Measurements from ENCODE around the gene COX5A. TPM values are rescaled to one million over a fixed set of nuclear protein-coding genes. Genes with fewer than 3 reads are reported as not detected.

COX5A gene
- total RNA-seq, 6 experiments from 2014 or later = 130 to 169 (median 141) TPM

DNA sequence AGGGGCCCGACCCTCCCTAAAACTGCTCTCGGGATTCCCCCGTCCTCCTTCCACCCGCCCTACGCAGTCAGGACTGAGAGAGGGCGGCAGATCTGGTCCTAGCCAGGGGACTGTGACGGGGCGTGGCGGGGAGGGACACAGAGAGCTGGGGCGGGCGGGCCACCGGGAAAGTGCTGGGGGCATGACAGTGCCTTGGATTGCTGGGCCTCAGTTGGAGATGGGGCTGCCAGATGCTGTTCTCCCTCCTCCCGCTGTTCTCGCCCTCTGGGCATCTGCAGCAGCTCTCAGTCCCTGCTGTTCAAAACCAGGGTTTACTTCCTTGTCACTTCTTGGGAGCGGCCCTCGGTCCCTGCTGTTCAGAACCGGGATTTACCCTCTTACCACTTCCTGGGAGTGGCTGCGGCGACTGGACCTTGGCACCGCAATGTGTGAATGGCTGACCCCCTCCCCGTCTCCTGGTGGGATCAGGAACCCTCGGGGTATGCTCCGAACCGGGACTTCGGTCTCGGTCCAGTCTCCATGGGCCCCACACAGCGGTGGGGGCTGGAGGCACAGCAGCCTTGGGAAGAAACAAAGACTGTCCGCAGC, 20.5 kb upstream of the COX5A start:
- 0% methylated on average over 7 of the region's 28 CpGs for WGBS (ENCODE audit: insufficient coverage, low coverage, low lambda C conversion rate, missing lambda C conversion rate)
- Histone ChIP-seq H3K27me3 (peaks cover 0 to 6% of the 10 kb centered on the region in 2 donors), H3K4me1 (peaks cover 0 to 18% (median 0%) of the 10 kb centered on the region in 4 donors), H3K4me3 (peak overlapping the region; percentile 21 to 64 (median 54)), H3K27ac (no peak overlapping the region), H3K36me3 (no peaks in the 10 kb centered on the region), H3K9me3 (no peaks in the 10 kb centered on the region)
- DNase-seq (peak; percentile 55 to 65 (median 63)), ATAC-seq (peak; percentile 7 to 50 (median 12))
- intact Hi-C loops (cut with DNase I) = no loop called here
- TF ChIP-seq POLR2A (IDR thresholded peaks at IDR 0.05) = peak; percentile 21
- TF ChIP-seq, protein P1, sequence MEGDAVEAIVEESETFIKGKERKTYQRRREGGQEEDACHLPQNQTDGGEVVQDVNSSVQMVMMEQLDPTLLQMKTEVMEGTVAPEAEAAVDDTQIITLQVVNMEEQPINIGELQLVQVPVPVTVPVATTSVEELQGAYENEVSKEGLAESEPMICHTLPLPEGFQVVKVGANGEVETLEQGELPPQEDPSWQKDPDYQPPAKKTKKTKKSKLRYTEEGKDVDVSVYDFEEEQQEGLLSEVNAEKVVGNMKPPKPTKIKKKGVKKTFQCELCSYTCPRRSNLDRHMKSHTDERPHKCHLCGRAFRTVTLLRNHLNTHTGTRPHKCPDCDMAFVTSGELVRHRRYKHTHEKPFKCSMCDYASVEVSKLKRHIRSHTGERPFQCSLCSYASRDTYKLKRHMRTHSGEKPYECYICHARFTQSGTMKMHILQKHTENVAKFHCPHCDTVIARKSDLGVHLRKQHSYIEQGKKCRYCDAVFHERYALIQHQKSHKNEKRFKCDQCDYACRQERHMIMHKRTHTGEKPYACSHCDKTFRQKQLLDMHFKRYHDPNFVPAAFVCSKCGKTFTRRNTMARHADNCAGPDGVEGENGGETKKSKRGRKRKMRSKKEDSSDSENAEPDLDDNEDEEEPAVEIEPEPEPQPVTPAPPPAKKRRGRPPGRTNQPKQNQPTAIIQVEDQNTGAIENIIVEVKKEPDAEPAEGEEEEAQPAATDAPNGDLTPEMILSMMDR (IDR thresholded peaks at IDR 0.05) = peak in 2 of 4 donors; percentile 7 to 24

DNA sequence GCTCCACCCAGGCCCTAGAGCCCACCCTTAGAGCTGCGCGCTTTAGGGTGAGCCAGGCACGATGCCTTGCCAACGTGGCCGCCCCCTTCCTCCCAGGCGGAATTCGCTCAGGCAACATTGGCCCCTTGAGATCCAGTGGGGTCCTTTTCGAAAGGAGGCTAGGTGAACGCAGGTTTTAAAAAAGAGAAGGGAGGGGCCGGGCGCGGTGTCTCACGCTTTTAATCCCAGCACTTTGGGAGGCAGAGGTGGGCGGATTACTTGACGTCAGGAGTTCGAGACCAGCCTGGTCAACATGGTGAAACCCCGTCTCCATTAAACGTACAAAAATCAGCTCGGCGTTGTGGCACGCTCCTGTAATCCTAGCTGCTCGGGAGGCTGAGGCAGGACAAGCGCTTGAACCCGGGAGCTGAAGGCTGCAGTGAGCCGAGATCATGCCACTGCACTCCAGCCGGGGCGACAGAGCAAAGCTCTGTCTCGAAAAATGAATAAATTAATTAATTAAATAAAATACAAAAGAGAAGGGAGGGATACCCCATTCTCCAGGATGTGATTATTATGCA, 19.7 kb upstream of the COX5A start:
- Histone ChIP-seq H3K4me3 (peak overlapping the region; percentile 54 to 64 (median 55)), H3K27me3 (peaks cover 0 to 6% of the 10 kb centered on the region in 2 donors), H3K4me1 (peaks cover 0 to 18% (median 0%) of the 10 kb centered on the region in 4 donors), H3K36me3 (no peaks in the 10 kb centered on the region), H3K27ac (peak overlapping the region; percentile 19 to 45 (median 37)), H3K9me3 (no peaks in the 10 kb centered on the region)
- DNase-seq (no peak), ATAC-seq (no peak)
- WGBS (ENCODE audit: insufficient coverage, low coverage, low lambda C conversion rate, missing lambda C conversion rate) = 7% methylated on average over 17 of the region's 28 CpGs
- intact Hi-C loops (cut with DNase I) = no loop called here
- no peak for TF ChIP-seq POLR2A (IDR thresholded peaks at IDR 0.05)
- TF ChIP-seq, protein P1 (IDR thresholded peaks at IDR 0.05) = no peak

DNA sequence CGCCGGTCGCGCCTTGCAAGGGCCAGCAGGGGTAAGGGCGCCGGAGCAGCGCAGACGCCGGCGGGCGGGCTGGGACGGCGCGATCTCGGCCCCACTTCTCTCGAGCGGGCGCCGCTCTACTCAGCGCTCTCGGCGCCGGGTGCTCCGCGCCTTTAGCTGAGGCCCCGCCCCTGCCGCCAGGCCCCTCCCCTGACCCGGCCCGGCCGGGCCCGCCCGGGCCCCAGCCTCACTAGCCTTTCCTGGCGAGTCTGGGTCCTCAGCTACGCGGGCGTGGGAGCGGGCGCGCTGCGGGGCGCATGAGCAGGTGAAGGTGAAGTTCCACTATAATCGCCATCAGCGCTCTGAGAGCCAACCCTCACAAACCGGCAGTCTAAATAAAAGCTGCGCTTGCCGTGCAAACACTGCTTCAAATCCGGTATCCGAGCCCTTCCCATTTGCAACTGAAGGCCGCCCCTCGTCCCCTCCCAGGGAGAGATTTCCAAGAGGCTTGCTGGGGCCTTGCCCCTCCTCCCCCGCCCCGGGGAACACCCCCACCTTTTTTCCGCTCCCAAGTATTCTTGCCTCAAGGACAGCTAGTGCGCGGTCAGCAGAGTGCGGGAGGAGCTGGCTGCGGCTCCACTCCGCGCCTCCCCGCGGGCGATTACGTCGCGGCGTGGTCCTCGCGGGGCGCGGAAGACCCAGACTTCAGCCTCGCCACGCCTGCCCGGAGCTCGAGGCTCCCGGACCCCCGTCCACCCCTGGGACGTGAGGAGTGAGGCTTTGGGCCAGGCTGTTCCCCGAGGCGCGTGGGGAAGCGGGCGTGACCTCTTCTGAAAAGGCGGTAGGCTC, 19.0 kb upstream of the COX5A start, which contains the start of gene RPP25:
RPP25 (minus strand) TSS at position 125 of the 828 bp plus-strand sequence. CDS start 189 bp downstream, outside the sequence.
- 0% methylated on average over 8 of the region's 83 CpGs for WGBS (ENCODE audit: insufficient coverage, low coverage, low lambda C conversion rate, missing lambda C conversion rate)
- no peaks in the 10 kb centered on the region for H3K9me3 ChIP-seq
- H3K4me1 ChIP-seq = peaks cover 0 to 18% (median 0%) of the 10 kb centered on the region in 4 donors
- peak within 1 kb of the TSS; percentile 54 to 64 (median 55) for H3K4me3 ChIP-seq
- no peaks in the 10 kb centered on the region for H3K36me3 ChIP-seq
- DNase-seq (peak; percentile 83 to 88 (median 85)), ATAC-seq (peak; percentile 84 to 93 (median 90))
- intact Hi-C loops (cut with DNase I) = no loop called here
- H3K27ac ChIP-seq = peak within 1 kb of the TSS; percentile 36 to 45 (median 37)
- H3K27me3 ChIP-seq = peaks cover 0 to 6% of the 10 kb centered on the region in 2 donors
- peak; percentile 64 for TF ChIP-seq POLR2A (IDR thresholded peaks at IDR 0.05)
- TF ChIP-seq, protein P1 (IDR thresholded peaks at IDR 0.05) = no peak

DNA sequence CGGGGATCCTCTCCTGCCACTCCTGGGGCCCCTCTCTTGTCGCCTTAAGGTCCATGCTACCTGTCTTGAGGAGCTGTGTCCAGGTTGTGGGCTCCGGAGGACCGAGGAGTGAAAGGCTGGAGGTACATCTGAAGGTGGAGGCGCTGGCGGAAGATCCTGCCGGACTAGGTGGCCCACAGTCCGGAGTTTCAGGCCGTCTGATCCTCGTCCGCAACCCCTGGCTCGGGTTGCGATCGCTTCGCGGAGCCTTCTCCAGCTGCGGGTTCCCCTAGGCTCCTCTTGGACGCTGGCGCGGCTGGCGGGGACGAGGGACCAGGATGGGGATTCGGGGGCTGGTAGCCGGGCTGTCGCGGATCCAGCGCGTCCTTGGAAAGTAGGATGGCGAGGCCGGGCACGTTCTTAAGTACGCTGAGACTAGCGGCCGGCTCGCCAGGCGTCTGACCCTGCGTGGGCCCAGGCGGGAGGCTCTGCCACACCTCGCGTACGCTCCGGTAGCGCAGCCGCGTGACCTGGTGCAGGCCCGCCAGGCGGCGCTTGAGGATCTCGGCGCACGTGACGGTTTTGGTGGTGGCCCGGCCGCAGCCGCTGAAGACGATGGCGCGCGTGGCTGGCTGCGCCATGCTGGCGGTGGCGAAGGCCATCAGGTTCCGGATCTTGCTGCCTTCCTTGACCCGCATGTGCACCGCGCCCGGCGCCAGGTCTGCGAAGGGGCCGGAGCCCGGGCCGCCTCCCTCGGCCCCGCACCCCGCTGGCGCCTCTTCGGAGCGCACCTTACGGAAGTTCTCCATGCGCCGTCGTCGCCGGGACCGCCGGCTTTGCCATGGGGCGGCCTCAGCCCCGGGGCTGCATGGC, 18.1 kb upstream of the COX5A start:
- intact Hi-C loops (cut with DNase I) = no loop called here

More for the DNA sequence above, 18.1 kb upstream of the COX5A start:
- H3K36me3 ChIP-seq = no peaks in the 10 kb centered on the region
- ATAC-seq (peak; percentile 43 to 74 (median 64)), DNase-seq (peak; percentile 77 to 84 (median 79))
- H3K9me3 ChIP-seq = no peaks in the 10 kb centered on the region
- peak overlapping the region; percentile 54 to 64 (median 55) for H3K4me3 ChIP-seq
- WGBS (ENCODE audit: insufficient coverage, low coverage, low lambda C conversion rate, missing lambda C conversion rate) = no CpG with 5 or more reads among the region's 88 CpGs
- peaks cover 0 to 6% of the 10 kb centered on the region in 2 donors for H3K27me3 ChIP-seq
- peak overlapping the region; percentile 36 to 45 (median 37) for H3K27ac ChIP-seq
- TF ChIP-seq, protein P1 (IDR thresholded peaks at IDR 0.05) = peak in 3 of 4 donors; percentile 26 to 47 (median 41)
- no peak for TF ChIP-seq POLR2A (IDR thresholded peaks at IDR 0.05)
- peaks cover 0 to 18% (median 0%) of the 10 kb centered on the region in 4 donors for H3K4me1 ChIP-seq

Measured in right lobe of liver (tissue), 6 donors.